Measurements from ENCODE around the gene CACNA1G.

The CACNA1G gene

DNA sequence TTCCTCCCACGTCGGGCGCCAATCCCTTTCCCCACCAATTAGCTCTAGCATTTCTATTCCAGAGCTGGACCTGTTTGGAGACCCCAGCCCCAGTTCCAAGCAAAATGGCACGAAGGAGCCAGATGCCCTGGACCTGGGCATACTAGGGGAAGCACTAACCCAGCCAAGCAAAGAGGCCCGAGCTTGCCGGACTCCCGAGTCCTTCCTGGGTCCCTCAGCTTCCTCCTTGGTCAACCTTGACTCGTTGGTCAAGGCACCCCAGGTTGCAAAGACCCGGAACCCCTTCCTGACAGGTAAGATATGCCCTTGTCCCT, 19.2 kb upstream of the CACNA1G start:
- in situ Hi-C loops (cut with MboI; ENCODE audit: low sequenced_read_pairs, unreplicated experiment): loop anchor here (5.0 to 10.0 kb wide), 2 partner anchors 49 to 293 kb away; partner anchors contain the start of gene WFIKKN2
- TF ChIP-seq, protein P1, sequence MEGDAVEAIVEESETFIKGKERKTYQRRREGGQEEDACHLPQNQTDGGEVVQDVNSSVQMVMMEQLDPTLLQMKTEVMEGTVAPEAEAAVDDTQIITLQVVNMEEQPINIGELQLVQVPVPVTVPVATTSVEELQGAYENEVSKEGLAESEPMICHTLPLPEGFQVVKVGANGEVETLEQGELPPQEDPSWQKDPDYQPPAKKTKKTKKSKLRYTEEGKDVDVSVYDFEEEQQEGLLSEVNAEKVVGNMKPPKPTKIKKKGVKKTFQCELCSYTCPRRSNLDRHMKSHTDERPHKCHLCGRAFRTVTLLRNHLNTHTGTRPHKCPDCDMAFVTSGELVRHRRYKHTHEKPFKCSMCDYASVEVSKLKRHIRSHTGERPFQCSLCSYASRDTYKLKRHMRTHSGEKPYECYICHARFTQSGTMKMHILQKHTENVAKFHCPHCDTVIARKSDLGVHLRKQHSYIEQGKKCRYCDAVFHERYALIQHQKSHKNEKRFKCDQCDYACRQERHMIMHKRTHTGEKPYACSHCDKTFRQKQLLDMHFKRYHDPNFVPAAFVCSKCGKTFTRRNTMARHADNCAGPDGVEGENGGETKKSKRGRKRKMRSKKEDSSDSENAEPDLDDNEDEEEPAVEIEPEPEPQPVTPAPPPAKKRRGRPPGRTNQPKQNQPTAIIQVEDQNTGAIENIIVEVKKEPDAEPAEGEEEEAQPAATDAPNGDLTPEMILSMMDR (IDR thresholded peaks at IDR 0.05; ENCODE audit: borderline replicate concordance, control extremely low read depth, extremely low read depth, insufficient read depth, missing control alignments): no peak
- no peak for DNase-seq (ENCODE audit: low spot score)

DNA sequence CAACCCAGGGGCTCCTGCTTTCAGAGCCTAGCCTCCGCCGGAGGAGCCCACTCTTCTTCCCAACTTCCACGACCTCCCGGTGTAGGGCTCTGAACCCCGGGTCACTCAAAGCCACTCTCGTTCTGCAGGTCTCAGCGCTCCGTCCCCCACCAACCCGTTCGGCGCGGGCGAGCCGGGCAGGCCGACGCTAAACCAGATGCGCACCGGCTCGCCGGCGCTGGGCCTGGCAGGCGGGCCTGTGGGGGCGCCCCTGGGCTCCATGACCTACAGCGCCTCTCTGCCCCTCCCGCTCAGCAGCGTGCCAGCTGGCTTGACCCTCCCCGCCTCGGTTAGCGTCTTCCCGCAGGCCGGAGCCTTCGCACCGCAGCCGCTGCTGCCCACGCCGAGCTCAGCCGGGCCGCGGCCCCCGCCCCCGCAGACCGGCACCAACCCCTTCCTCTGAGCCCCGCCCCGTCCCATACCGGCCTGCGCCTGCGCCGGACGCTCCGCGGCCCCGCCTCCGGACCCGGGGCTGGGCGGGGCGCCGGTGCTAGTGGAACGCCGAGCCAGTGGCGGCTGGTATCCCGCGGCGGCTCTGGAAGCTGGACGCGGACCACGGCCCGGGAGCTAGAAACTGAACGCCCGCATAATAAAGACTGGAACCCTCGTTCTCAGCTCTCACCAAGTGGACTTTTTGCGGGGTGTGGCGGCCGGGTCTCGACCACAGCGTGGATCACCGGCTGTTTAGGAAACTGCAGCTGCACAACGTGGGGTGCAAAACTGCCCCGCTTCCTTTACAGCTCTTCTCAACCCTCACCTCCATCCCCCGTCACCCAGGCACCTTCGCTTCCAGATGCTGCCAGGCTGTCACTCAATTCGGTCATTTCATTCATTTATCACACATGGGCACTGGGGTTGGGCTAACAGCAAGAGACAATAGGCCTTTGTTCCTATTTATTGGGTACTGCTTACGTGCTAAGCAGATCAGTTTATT, 18.5 kb upstream of the CACNA1G start:
- DNase-seq (ENCODE audit: low spot score): peak; percentile 99
- TF ChIP-seq, protein P1 (IDR thresholded peaks at IDR 0.05; ENCODE audit: borderline replicate concordance, control extremely low read depth, extremely low read depth, insufficient read depth, missing control alignments): peak; percentile 16
- in situ Hi-C loops (cut with MboI; ENCODE audit: low sequenced_read_pairs, unreplicated experiment): loop anchor here (5.0 to 10.0 kb wide), 2 partner anchors 50 to 293 kb away; partner anchors contain the start of gene WFIKKN2

DNA sequence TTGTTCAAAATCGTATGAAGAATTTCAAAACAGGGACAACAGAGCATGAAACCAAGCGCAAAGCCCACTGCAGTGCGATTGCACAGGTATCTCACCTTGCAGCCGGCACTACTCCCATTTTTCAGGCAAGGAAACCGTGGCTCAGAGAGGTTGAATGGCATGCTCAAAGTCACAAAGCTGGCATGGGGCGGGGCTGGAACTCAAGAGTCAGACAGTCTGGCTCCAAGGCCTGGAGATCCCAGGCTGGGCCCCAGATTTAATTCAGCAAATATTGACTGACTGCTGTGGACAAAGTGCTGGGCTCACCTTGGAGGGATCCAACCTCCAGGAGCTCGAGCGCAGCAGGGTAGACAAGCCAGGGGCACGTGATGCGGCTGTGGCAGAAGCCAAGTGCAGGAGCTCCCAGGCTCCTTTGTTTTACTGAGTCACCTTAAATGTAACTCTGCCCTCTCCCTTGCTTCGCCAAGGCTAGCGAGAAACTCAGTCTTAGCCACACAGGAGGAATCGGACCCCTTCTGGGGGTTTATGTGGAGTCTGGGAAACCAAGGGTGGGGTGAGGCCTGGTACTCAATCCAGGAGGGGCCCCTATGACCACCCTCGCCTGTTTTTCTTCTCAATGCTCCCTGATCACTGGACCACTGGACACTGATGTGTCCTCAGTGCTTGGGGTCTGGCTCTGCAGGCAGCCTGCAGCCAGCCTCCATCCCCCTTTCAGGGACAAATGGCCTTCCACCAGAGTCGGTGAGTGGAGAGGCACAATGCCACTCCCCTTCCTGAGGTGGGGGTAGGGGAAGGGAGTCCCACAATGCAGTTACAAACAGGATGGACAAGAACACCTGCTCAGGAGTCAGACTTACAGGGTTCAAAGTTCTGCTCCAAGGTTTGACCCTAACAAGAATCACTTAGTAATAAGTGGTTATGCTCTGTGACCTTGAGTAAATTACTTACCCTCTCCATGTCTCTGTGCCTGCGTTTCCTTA, 17.4 kb upstream of the CACNA1G start:
- TF ChIP-seq, protein P1 (IDR thresholded peaks at IDR 0.05; ENCODE audit: borderline replicate concordance, control extremely low read depth, extremely low read depth, insufficient read depth, missing control alignments): no peak
- DNase-seq (ENCODE audit: low spot score): no peak
- in situ Hi-C loops (cut with MboI; ENCODE audit: low sequenced_read_pairs, unreplicated experiment): loop anchor here (5.0 to 10.0 kb wide), 2 partner anchors 51 to 292 kb away; partner anchors contain the start of gene WFIKKN2

DNA sequence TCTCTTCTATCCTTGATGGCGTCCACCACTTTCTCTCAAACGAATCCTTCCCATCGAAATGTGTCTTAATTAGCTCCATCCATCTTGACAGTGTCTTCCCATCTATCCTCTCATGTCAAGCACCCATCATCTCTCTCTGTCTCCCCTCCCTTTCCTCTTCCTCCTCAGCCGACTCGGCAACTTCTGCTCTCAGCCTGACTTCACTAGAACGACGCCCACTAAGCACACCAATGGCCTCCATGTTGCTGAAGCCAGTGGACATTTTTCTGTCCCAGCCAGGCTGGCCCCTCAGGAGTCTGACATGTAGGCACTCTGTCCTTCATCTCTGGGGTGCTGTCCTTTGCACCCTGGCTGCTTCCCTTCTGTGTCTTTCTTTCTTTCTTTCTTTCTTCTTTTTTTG, 16.0 kb upstream of the CACNA1G start:
- TF ChIP-seq, protein P1 (IDR thresholded peaks at IDR 0.05; ENCODE audit: borderline replicate concordance, control extremely low read depth, extremely low read depth, insufficient read depth, missing control alignments): no peak
- in situ Hi-C loops (cut with MboI; ENCODE audit: low sequenced_read_pairs, unreplicated experiment): loop anchor here (5.0 to 10.0 kb wide), 2 partner anchors 52 to 290 kb away; partner anchors contain the start of gene WFIKKN2
- DNase-seq (ENCODE audit: low spot score): no peak

DNA sequence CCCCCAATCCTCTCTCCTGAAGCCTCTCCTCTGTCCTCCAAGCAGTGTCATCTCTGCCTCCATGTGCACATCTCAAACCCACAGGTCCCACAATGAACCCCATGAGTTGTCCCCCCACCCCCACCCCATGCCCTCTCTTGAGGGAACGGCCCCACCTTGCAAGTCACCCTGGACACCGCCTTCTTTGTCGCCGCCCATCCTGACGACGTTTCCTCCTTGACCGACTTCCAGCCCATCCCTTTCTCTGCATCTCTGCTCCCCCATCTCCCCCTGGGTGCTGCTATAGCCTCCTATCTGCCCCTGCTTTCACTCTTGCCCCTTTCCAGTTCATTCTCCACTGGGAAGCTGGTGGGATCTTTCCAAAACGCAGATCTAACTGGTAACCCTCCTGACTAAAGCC, 15.2 kb upstream of the CACNA1G start:
- TF ChIP-seq, protein P1 (IDR thresholded peaks at IDR 0.05; ENCODE audit: borderline replicate concordance, control extremely low read depth, extremely low read depth, insufficient read depth, missing control alignments): no peak
- in situ Hi-C loops (cut with MboI; ENCODE audit: low sequenced_read_pairs, unreplicated experiment): loop anchor here (10.0 kb wide), 1 partner anchor 289 kb away; the partner anchor contains the start of gene WFIKKN2
- DNase-seq (ENCODE audit: low spot score): no peak

DNA sequence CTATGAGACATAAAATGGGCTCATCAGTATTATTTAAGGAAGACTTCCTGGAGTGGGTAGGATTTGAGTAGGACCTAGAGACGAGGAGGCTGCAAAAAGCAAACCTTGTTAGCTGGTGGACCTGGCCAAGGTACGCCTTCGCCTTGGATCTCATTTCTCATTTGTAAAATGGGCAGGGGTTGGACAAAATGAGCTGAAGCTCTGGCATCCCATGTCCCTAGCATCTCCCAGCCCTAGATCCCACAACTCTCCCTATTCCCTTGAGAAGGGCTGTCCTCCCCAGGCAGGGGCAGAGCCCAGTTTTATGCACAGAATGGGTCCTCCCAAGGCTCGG, 13.8 kb upstream of the CACNA1G start:
- in situ Hi-C loops (cut with MboI; ENCODE audit: low sequenced_read_pairs, unreplicated experiment): loop anchor here (10.0 kb wide), 1 partner anchor 288 kb away; the partner anchor contains the start of gene WFIKKN2
- TF ChIP-seq, protein P1 (IDR thresholded peaks at IDR 0.05; ENCODE audit: borderline replicate concordance, control extremely low read depth, extremely low read depth, insufficient read depth, missing control alignments): no peak
- DNase-seq (ENCODE audit: low spot score): no peak
